NCI-H226 (cell line): Measurements from ENCODE around the gene UROC1.

ENCODE experiments used
- DNase-seq: peaks from one replicate; pipeline ENCODE4 v3.0.0-alpha.2; 2015

The UROC1 gene

DNA sequence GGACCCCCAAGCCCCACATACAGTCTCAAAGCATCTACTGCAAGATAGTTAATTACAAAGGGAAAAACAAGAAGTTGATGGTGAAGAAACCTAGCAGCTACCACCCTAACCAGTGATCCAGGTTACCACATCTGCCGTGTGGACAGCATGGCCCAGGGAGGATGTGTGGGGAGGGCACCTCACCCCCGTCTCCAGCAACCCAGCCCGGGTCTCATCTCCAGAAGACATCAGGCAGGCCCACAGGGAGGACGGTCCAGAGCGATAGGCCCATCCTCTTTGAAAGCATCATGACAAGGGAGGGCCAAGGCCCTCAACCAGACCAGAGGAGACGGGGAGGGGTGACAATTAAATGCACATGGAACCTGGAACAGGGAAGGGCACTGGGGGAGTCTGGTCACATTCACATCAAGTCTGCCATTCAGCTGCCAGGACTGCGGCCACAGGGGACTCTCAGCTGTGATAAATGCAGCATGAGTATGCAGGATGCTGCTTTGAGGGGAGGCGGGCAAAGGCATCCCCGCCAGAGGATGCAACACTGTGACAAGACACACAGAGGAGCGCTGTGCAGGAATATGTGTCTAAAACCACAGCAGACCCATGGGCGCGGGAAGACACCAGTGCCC is 60.7 kb downstream of the UROC1 start:
- no peak for DNase-seq

DNA sequence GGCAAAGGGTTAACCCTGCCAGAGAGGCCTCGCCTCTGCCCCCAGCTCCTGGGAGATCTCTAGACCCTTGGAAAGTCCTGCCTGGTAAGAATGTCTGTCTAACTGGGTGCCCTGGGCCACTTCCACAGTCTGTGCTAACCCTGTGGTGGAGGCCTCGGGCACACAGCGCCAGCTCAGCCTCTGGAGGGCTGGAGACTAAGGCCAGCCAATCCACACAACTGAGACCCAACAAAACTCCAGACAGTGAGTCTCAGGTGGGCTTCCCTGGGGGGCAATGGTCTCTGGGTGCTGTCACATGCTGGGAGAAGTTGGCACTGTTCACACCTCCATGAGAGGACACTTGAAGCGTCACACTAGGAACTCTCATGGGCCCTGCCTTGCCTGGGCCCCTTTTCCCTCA is 61.4 kb downstream of the UROC1 start:
- DNase-seq: no peak

DNA sequence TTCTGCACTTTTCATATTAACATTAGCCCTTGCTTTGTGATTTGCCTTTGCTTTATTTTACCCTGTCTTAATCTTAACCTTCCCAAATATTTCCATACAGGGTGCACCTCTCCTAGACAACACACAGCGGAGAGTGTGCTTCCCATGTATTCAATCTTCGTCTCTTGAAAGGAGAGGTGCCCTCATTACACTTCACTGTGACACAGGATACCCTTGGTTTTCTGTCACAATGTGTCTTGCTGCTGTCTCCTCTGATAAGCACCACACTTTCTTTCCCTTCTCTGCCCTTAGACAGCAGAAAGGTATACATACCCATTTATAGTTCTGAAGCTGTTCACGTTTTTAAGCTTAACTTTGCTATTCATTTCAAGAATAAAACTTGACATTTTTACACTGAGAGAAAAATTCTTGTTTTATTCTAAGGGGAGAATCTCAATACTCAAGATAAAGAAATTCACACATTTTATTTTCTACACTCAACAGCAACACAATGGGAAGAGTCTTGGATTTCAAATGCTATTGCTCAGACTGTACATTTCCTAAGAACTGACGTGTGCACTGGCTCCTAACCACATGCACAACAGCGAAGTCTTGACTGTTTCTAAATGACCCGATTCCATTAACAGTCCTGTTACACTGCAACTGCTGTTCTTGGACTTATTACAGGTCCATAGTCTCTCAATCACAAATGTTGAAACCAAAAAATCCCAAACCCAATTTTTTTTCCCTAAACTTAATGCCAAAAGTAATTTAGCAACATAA is 63.0 kb downstream of the UROC1 start:
- no peak for DNase-seq

DNA sequence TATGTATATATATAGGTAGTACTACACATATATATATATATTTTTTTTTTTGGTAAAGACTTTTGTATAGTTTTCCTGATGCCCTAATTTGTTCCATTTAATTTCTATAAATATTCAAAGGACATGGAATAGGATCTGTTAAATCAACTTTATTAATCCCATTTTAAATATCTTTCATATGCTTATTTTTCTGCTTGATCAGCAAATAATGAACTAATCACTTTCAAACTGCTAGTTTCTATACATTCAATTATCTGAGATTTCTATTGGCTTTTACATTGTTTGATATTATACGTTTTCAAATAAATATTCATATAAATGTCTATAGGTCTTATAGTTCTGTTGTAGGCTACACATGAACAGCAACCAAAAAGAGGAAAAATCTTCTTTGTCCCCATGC is 63.5 kb downstream of the UROC1 start:
- DNase-seq: no peak

DNA sequence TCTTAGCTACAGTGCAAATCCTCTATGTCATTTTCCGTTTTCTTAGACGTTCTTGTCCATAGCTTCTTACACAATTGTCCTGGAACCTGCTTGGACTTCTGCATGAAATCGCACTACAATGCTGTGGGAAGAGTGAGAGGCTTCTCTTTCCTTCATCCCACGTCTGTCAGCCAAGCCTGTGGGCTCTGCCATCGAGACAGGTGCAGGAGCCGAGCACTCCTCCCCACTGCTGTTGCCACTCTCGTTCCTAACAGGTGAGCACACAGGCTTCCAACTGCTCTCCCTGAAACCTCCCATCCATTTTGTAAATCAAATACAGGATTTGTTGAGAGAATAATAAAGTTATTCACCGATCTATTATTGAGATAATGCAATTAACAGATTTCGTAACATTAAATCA is 65.4 kb downstream of the UROC1 start:
- DNase-seq: no peak

DNA sequence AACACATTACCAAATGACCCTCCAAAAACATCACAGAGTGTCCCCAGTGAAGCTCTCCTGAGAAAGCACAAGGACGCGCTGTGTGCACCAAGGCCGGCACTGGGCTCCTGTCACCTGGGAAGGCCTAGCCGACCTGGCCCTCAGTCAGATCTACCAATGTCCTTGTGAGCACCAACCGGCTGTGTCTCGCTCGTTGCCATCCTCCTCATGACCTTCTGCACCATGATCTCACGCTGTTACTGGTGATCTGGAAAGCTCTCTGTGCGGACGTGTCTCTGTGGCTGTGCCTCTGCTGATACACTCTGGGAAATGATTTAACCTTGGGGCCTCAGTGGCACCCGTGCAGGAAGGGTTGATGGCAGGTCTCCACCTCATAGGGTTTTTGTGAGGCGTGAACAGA is 66.1 kb downstream of the UROC1 start:
- DNase-seq: no peak

DNA sequence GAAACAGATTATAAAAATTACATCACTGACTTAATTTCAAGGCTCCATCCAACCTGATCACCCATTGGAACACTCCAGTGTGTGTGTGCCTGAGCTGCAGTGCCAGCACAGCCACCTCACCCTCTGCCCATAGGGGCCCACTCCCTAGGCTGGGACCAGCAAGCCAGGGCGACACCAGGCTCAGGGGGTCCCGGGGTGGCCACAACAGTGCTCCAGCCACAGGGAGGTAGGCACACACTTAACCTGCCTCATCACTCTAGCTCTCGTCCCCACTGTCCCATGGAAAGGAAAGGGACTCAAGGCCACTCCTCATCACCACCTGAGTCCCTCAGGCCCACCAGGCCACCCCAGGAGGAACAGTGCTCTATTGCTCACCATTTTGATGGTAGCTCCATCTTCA is 66.8 kb downstream of the UROC1 start:
- no peak for DNase-seq

DNA sequence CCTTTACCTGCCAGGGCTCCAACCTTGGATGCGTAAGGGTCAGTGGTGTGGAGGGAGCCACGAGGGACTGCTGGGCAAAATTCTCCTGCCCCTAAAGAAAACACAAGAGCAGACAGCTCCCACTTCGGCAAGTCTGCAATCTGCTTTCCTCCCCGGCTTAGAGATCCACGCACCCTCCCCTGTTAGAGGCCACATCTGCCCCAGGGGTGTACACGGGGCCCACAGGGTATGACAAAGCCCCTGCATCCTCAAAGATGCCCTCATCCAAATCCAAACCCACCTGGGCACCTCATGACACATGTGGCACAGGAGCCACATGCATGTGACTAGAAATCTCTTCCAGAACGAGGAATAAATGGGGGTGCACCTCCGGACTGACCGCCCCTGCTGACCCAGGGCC is 67.4 kb downstream of the UROC1 start:
- DNase-seq: no peak

DNA sequence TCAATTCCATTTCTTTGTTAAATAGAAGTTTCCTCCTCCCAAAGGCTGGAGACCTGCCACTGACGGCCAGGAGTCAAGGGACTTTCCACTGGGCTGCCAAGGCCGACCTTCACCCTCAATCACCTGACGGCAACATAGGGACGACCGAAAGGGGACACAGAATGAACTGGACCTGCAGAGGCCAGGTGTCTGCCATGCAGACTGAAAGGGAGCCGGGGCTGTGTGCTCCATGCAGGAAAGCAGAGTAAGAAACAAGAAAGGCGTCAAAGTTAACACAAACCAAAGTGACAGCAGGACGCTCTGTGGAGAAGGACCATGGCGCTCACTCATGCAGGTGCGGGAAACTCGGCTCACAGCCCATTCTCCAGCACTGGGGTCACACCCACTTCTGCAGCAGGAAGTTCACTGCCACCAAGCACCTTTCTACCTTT is 67.9 kb downstream of the UROC1 start:
- DNase-seq: no peak

DNA sequence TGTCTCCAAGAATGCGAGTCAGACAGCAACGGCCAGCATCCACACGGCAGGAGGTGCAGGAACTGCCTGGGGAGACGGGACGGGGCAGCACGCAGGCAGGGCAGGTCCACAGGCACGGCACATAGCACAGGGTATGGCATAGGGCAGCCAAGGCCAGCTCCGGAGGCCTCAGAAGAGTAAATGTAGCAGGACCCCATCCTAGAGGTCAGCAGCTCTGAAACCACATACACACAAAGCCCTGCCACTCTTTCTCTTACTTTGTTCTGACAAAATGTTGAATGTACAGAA is 68.7 kb downstream of the UROC1 start:
- no peak for DNase-seq

DNA sequence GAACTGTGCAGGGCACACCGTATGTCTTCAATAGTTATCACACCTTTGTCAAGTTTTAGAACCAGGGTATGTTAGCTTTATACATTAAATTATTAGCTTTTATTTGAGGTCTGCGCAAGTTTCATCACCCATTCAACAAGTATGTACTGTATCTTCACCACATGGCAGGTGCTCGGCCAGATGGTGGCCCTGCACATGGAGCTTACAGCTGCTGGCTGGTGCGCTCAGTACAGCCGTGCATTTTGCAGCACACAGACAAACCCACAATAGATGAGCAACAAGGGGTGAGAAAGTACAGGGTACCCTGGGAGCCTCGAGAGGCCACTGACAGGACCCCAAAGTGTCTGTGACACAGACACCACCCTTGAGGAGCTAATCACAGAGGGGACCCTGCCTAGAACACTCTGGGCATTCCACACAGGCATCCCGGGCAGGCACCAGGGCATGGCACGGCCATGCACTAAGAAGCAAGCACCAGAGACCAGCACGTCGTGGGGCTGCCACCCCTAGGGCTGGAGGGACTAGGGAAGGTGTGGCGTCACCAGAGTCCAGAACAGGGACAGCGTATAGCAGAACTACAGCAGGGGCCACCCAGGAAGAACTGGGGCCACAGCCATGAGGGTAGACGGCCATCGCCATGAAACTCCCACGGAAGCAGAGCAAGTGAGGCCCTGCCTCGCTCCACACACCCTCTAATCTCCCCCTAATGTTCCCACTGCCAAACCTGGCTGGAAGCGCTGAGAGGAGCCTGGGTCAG is 69.3 kb downstream of the UROC1 start:
- DNase-seq: no peak

DNA sequence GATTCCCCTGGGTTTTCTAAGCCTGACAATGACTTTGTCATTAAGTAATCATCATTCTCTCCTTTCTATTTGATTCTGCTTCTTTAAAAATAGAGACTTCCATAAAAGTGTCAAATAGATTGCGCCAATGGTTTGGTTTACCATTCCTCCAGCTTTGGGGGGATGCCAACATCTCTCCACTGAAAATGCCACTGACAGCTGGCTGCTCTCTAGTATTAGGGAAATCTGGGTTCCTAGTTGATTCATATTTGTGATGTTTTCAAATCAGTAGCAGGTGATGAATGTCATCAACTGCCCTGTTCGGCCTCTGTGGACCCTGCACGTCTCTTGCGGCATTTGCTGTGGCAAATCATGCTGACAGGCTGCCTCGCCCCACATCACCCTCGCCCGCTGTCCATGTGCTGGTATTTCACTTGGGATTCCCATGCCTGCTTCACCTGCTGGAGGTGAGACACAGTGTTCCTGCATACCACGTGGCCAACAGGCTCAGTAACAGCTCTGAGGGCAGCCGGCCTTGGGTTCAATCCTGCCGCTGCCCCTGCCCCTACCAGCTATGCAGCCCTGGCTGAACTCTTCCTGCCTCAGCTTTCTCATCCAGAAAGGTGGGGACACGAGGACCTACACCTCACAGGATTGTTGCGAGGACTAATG is 70.0 kb downstream of the UROC1 start:
- no peak for DNase-seq

DNA sequence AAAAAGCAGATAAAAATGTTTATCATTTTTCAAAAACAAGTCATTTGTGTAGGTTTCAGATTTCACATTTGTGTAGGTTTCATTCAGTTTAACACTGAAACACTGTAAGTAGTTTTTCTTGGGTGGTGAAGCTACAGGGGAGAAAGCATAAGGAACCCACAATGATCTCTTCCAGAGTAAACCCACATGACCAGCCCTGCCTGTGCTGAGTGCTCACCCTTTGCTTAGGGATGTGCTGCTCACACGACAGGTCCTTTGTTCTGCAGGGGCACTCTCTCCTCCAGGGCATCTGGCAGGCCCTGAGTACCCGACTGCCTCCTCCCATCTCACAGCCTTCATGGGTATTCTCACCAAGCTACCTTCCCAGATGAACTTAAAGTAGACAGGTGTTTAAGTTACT is 70.8 kb downstream of the UROC1 start:
- DNase-seq: no peak

DNA sequence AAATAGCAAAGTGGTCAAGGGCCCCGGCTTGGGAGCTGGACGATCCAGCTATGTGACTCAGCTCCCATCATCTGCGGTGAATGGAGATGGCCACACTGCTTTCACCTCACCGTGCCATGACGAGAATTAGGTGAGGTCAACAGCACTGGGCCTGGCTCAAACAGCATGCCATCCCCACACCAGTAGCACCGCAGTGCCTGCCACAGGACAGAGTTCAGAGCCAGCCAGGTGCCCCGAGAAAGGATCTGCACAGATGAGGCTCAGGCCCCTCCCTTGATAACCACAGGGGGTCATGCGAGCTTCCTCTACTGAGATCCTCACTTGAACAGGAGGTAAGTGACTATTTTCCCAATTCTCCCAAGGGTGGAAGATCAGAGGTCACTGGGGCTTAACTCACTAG is 71.3 kb downstream of the UROC1 start:
- no peak for DNase-seq

DNA sequence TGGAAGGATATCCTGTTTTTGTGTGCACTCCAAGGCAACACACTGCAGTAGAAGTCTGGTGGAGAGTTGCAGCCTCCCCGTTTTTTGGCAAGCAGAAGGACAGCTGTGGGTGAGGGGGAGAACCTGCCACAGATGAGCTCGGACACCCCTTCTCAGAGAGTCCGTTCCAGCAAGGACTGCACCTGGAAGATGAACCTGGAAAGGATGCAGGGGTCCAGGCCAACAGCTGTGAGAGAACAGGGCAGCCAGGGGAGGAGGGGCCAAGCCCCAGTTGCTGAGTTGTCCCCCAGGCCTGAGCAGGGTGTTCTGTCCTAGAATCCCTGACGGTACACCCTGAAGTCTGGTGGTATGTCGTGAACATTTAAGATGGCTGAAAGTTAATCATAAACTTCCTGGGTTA is 72.1 kb downstream of the UROC1 start:
- no peak for DNase-seq

DNA sequence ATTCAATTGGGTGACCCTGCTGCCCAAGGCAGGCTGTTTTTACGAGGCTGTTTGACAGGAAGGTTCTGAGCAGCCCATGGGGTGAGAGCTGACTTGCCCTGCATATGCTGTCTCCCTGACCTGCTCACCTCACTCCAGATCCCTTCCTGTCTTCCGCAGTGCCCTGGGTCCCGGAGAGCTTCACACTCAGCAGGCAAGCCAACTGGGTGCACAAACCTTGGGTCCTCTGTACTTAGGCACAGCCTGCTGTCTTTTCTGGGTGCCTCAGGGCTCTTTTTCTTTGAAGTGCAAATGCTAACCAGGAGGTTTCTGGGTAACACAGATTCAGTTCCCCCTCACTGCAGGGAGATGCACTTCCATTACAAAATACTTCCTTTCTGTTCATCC is 74.7 kb downstream of the UROC1 start:
- DNase-seq: no peak

DNA sequence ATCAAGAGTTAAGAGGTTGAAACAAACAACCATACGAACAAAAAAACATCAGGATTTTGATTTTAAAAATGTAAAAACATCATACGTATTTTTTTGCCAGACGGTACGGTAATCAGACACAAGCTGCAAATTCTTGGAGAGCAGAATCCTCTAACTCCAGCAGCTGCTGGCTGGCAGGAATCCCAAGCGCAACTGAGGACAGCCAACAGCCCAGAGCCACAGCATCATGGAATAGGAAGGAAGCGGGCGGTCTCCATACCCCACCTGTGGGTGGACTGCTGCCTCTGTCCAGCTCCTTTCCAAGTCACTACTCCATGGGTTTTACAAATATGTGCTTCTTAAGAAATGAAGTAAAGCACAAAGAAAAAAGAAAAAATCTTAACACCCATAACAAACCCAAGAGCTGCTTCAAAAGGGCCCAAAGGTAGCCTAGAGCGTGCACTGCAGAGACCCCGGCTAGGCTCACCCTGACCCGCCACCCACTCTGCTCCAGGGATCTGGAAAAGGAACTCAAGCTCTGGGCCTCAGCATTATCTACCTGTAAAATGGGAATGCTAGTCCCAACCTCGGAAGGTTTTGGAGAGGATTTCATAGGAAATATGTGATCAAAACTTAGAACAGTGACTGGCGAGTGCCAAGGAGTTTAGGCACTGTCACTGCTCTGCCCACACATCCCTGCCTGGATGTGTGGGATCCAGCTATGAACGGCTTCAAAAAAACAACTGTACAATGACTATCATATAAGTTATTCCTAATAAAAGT is 75.3 kb downstream of the UROC1 start:
- DNase-seq: no peak

DNA sequence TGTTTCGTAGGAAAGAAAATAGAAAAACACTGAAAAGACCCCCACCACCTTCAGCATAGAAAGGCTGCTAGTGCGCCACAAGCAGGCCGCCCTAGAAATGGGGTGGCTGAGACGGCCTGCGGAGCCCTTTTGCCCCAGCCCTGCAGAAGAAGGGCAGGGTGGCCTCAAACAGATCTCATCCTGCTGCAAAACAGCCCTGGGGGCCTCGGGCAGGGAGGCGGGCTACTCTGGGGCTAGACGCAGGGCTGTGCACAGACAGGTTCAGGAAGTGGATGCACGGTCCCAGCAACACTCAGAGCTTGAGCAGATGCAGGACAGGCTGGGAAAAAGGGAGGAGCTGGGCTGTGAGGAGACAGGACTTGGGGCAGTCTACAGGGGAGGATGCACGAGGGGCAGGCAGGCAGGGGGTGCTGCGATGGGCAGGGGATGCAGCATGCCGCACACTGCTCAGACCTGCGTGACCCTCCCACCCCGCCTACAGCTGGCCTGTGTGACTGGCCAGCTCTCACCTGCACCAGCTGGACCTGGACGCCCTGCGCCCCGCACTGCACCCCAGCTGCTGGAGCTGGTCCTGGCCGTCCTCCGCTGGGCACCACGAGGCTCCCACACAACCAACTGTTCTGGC is 76.2 kb downstream of the UROC1 start:
- no peak for DNase-seq

DNA sequence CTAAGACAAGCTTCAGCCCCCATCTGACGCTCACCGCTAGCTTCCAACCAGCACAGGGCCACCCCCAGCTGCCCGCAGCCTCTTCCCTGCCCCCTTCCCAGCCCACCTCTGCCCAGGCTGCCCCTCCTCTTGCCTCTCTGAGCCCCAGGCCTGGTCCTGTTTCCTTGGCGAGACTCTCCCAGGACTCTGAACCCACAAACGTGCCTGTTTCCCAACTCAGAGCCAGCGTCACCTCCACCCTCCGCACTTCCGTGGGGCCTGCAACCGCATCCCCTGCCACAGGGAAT is 76.9 kb downstream of the UROC1 start:
- DNase-seq: no peak

DNA sequence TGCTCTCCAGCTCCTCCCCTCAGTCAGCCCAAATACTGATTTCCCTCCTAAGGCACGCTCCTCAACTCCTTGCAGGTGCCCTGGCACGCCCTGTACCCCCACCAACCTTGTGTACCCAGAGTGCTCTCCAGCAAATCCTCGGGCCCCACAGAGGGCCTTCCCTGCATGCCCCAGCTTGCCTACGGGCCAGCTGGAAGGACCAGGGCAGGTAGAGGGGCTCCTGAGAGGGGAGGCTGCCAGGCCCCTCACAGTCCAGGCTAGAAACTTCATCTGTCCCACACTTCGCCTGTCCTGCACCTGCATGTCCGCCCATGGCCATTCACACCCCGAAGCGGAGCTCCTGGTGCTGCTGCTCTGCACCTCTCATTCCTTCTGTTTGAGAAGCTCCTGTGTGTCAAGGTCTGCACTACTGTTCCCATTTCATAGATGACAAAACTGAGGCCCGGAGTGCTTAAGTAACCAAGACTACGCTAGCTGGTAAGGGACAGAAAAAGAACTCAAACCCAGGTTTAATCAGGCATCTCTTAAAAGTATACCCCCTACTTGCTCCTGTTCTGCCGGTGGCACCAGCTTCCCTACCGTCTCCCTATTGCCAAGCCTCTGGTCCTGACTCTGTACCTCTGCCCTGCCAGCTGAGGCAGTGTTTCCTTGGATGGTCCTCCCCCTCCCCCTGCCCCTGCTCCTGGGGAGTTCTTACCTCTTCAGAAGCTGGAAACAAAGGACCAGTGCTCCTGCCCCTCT is 77.4 kb downstream of the UROC1 start:
- no peak for DNase-seq

DNA sequence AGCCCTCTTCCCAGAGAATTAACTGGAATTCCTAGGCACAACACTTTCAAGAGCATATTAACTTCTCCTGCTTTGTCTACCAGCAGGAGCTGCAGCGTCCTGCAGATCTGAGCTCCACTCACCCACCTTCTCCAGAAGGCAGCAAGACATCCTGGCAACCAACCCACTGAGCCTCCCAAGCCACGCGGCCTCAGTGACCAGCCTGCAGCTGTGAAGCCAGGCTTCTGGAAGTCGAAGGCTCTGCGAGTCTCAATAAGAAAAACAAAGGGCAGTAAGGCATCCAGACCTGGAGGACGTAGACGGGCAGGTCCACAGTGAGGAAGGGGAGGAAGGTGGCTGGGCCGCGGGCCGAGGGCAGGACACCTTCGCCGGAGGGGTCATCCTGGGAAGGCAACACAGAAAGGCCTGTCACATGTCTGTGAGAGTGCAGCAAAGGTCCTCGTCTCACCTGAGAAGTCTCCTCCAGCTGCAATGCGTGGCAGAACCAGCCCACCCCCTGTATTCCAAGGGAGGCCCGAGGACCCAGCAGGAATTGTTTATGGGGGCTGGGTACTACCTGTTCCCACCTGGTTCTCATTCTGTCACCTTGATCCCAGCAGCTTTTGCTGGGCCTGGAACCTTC is 78.1 kb downstream of the UROC1 start:
- no peak for DNase-seq

DNA sequence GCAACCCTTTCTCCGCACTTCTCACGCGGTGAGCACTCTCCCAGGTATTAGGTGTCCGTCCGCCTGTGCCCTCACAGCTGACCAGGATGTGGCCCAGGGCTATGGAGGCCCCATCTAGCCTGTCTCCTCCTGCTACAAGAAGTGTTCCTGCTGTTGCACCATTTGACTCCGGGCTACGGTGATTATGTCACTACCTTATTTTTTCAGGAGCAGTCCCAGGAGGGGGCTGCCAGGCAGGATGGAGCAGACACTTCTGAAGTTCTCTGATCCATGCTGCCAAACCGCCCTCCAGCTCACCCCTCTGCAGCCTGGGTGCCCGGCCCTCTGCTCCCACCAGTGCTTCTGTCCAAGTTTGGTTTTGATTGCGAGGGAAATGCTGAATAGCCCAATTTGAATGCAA is 78.8 kb downstream of the UROC1 start:
- no peak for DNase-seq
